ENCODE results near the gene LRRIQ1. TPM values are rescaled to one million over a fixed set of nuclear protein-coding genes. Genes with fewer than 3 reads are reported as not detected.

LRRIQ1 gene
- total RNA-seq, 2 experiments from 2014 or later = not detected

- DNase-seq (ENCODE audit: low spot score) = no peak
- no peak for TF ChIP-seq EZH2phosphoT487 (IDR thresholded peaks at IDR 0.05; ENCODE audit: borderline replicate concordance, low read depth, low read length)
- TF ChIP-seq, protein P1, sequence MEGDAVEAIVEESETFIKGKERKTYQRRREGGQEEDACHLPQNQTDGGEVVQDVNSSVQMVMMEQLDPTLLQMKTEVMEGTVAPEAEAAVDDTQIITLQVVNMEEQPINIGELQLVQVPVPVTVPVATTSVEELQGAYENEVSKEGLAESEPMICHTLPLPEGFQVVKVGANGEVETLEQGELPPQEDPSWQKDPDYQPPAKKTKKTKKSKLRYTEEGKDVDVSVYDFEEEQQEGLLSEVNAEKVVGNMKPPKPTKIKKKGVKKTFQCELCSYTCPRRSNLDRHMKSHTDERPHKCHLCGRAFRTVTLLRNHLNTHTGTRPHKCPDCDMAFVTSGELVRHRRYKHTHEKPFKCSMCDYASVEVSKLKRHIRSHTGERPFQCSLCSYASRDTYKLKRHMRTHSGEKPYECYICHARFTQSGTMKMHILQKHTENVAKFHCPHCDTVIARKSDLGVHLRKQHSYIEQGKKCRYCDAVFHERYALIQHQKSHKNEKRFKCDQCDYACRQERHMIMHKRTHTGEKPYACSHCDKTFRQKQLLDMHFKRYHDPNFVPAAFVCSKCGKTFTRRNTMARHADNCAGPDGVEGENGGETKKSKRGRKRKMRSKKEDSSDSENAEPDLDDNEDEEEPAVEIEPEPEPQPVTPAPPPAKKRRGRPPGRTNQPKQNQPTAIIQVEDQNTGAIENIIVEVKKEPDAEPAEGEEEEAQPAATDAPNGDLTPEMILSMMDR (conservative IDR thresholded peaks at IDR 0.05; ENCODE audit: low read length) = no peak
These were observed 127.7 kb downstream of the LRRIQ1 start for GRCh38 chr12:85163752-85164321.

GRCh38 chr12:85179680-85180270 lies 143.6 kb downstream of the LRRIQ1 start:
- Histone ChIP-seq H3K9me3 (ENCODE audit: low read length) (no peaks in the 10 kb centered on the region), H2AFZ (ENCODE audit: low read length) (no peak overlapping the region), H3K36me3 (ENCODE audit: insufficient read depth, low read length) (no peaks in the 10 kb centered on the region), H3K4me3 (ENCODE audit: low read depth, low read length, poor library complexity, severe bottlenecking) (no peak overlapping the region), H3K4me1 (ENCODE audit: insufficient read depth, low read length, poor library complexity, severe bottlenecking) (no peaks in the 10 kb centered on the region), H3K9me2 (ENCODE audit: insufficient read depth, low read length) (no peaks in the 10 kb centered on the region), H3K79me2 (ENCODE audit: insufficient read depth, low read depth, low read length) (no peaks in the 10 kb centered on the region), H4K20me1 (ENCODE audit: insufficient read depth, low read length) (no peaks in the 10 kb centered on the region), H3K4me2 (ENCODE audit: low read length) (no peak overlapping the region), H3K27ac (ENCODE audit: low read depth, low read length, poor library complexity, severe bottlenecking) (no peak overlapping the region)
- CTCF ChIA-PET (ENCODE audit: unreplicated experiment) = no interaction called here
- intact Hi-C loops (cut with micrococcal nuclease; ENCODE audit: unreplicated experiment) = no loop called here
- no TSS peak for BruUV-seq (replicated peaks)
- POLR2A ChIA-PET = no interaction called here
- DNase-seq (ENCODE audit: low spot score) = no peak
- TF ChIP-seq, protein P1 (conservative IDR thresholded peaks at IDR 0.05; ENCODE audit: low read length) = no peak
- no peak for TF ChIP-seq EZH2phosphoT487 (IDR thresholded peaks at IDR 0.05; ENCODE audit: borderline replicate concordance, low read depth, low read length)

More at GRCh38 chr12:85163752-85164321, 127.7 kb downstream of the LRRIQ1 start:
- no peak overlapping the region for H3K27ac ChIP-seq (ENCODE audit: low read depth, low read length, poor library complexity, severe bottlenecking)
- H2AFZ ChIP-seq (ENCODE audit: low read length) = no peak overlapping the region
- no peaks in the 10 kb centered on the region for H3K79me2 ChIP-seq (ENCODE audit: insufficient read depth, low read depth, low read length)
- H3K36me3 ChIP-seq (ENCODE audit: insufficient read depth, low read length) = no peaks in the 10 kb centered on the region
- H3K4me2 ChIP-seq (ENCODE audit: low read length) = no peak overlapping the region
- no peaks in the 10 kb centered on the region for H4K20me1 ChIP-seq (ENCODE audit: insufficient read depth, low read length)
- CTCF ChIA-PET (ENCODE audit: unreplicated experiment) = no interaction called here
- POLR2A ChIA-PET = no interaction called here
- H3K4me1 ChIP-seq (ENCODE audit: insufficient read depth, low read length, poor library complexity, severe bottlenecking) = no peaks in the 10 kb centered on the region
- H3K4me3 ChIP-seq (ENCODE audit: low read depth, low read length, poor library complexity, severe bottlenecking) = no peak overlapping the region
- intact Hi-C loops (cut with micrococcal nuclease; ENCODE audit: unreplicated experiment) = no loop called here
- no peaks in the 10 kb centered on the region for H3K9me3 ChIP-seq (ENCODE audit: low read length)
- BruUV-seq (replicated peaks) = no TSS peak
- no peaks in the 10 kb centered on the region for H3K9me2 ChIP-seq (ENCODE audit: insufficient read depth, low read length)

DNA sequence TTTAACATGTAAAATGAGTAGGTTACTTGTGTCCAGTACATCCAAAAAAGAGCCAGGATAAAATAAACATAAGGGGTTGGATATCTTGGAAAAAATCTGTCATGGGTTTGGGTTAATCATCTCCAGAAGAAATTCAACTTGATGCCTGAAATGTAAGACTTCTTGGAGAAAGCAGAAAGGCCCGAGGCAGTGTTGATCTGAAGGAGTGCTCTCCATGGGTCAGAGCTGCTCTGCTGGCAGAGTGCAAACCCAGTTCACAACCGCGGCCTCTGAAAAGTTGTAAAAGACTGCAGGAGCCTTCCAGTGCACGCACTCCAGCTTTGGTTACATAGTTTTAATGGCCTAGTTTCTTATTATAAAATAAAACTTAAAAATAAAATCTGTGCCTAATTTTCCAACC lies 146.5 kb downstream of the LRRIQ1 start:
- no peak overlapping the region for H3K27ac ChIP-seq (ENCODE audit: low read depth, low read length, poor library complexity, severe bottlenecking)
- intact Hi-C loops (cut with micrococcal nuclease; ENCODE audit: unreplicated experiment) = no loop called here
- H3K9me3 ChIP-seq (ENCODE audit: low read length) = no peaks in the 10 kb centered on the region
- no peak overlapping the region for H3K4me2 ChIP-seq (ENCODE audit: low read length)
- no peaks in the 10 kb centered on the region for H3K4me1 ChIP-seq (ENCODE audit: insufficient read depth, low read length, poor library complexity, severe bottlenecking)
- no peak overlapping the region for H3K4me3 ChIP-seq (ENCODE audit: low read depth, low read length, poor library complexity, severe bottlenecking)
- no peaks in the 10 kb centered on the region for H3K79me2 ChIP-seq (ENCODE audit: insufficient read depth, low read depth, low read length)
- no peak for DNase-seq (ENCODE audit: low spot score)
- H3K36me3 ChIP-seq (ENCODE audit: insufficient read depth, low read length) = no peaks in the 10 kb centered on the region
- no peaks in the 10 kb centered on the region for H4K20me1 ChIP-seq (ENCODE audit: insufficient read depth, low read length)
- CTCF ChIA-PET (ENCODE audit: unreplicated experiment) = no interaction called here
- POLR2A ChIA-PET = no interaction called here
- H2AFZ ChIP-seq (ENCODE audit: low read length) = no peak overlapping the region
- no peak for TF ChIP-seq EZH2phosphoT487 (IDR thresholded peaks at IDR 0.05; ENCODE audit: borderline replicate concordance, low read depth, low read length)
- TF ChIP-seq, protein P1 (conservative IDR thresholded peaks at IDR 0.05; ENCODE audit: low read length) = no peak
- no peaks in the 10 kb centered on the region for H3K9me2 ChIP-seq (ENCODE audit: insufficient read depth, low read length)
- no TSS peak for BruUV-seq (replicated peaks)
